ENCODE measurements around the gene SLC35F4. TPM values are rescaled to one million over a fixed set of nuclear protein-coding genes. Genes with fewer than 3 reads are reported as not detected.

The SLC35F4 gene
- total RNA-seq, 2 experiments from 2014 or later = not detected

DNA sequence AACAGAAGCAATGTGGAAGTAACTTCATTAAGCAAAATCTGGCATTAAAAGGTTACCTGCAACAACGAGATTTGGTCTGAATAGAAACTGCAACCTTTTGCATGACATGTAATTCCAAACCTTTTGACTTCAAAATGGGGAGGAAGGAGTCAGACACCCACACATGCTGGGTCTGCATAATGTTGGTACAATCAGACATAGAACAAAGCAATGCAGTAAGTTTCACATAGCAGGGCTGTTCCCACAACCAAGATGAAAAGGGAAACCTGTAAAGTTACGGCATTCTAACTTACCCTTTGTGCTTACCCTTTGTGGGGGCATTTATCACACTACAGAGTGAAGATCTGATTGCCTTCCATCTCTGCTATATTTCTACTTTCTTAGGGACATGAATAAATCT lies 10.1 kb upstream of the SLC35F4 start:
- Mint-ChIP-seq H3K36me3 (ENCODE audit: low read depth) (no peaks in the 10 kb centered on the region), H3K27ac (no peak overlapping the region), H3K27me3 (peaks cover 15% of the 10 kb centered on the region), H3K4me1 (ENCODE audit: low read depth) (no peaks in the 10 kb centered on the region), H3K9me3 (peaks cover 12% of the 10 kb centered on the region), H3K4me3 (no peak overlapping the region)
- Histone ChIP-seq H3K4me1 (ENCODE audit: insufficient read depth, low read length) (no peaks in the 10 kb centered on the region), H3K27ac (ENCODE audit: low read depth in 1 of 2, low read length in 2 of 2) (no peak overlapping the region), H3K36me3 (ENCODE audit: insufficient read depth, low read length) (no peaks in the 10 kb centered on the region), H3K4me3 (ENCODE audit: low read length) (no peak overlapping the region), H3K27me3 (ENCODE audit: control insufficient read depth in 1 of 2, insufficient read depth in 2 of 2, low read length in 2 of 2) (peaks cover 0 to 5% of the 10 kb centered on the region in 2 experiments), H3K9me3 (ENCODE audit: control insufficient read depth in 1 of 2, insufficient read depth in 1 of 2, low read length in 2 of 2) (no peaks in the 10 kb centered on the region)
- ChIA-PET POLR2A (no interaction called here), CTCF (no interaction called here)
- DNase-seq = no peak
- TF ChIP-seq, protein P1, sequence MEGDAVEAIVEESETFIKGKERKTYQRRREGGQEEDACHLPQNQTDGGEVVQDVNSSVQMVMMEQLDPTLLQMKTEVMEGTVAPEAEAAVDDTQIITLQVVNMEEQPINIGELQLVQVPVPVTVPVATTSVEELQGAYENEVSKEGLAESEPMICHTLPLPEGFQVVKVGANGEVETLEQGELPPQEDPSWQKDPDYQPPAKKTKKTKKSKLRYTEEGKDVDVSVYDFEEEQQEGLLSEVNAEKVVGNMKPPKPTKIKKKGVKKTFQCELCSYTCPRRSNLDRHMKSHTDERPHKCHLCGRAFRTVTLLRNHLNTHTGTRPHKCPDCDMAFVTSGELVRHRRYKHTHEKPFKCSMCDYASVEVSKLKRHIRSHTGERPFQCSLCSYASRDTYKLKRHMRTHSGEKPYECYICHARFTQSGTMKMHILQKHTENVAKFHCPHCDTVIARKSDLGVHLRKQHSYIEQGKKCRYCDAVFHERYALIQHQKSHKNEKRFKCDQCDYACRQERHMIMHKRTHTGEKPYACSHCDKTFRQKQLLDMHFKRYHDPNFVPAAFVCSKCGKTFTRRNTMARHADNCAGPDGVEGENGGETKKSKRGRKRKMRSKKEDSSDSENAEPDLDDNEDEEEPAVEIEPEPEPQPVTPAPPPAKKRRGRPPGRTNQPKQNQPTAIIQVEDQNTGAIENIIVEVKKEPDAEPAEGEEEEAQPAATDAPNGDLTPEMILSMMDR (IDR thresholded peaks at IDR 0.05) = no peak
- intact Hi-C loops (cut with DNase I, micrococcal nuclease) = no loop called here
- no peak for ATAC-seq (ENCODE audit: poor library complexity)

DNA sequence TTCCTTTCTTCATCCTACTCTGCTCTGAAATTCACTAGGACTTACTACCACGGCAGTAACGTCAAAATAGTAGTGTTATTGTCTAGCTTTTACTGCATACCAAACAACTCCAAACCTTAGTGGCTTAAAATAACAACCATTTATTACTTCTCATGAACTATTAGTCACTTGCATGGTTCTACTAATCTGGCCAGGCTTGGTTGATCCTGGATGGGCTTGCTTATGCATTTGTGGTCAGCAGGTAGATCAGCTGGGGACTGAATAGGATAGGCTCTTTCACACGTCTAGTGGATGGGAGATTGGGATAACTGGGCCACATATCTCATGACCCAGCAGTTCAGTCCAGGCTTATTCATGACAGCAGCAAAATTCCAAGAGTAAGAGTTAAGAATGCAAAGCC lies 9.4 kb upstream of the SLC35F4 start:
- H3K4me1 Mint-ChIP-seq (ENCODE audit: low read depth) = no peaks in the 10 kb centered on the region
- POLR2A ChIA-PET = no interaction called here
- CTCF ChIA-PET = no interaction called here

GRCh38 chr14:57871459-57872080 lies 5.7 kb upstream of the SLC35F4 start:
- ATAC-seq (ENCODE audit: poor library complexity) (no peak), DNase-seq (no peak)
- no peaks in the 10 kb centered on the region for H3K36me3 Mint-ChIP-seq (ENCODE audit: low read depth)
- H3K27ac ChIP-seq (ENCODE audit: low read depth in 1 of 2, low read length in 2 of 2) = no peak overlapping the region
- H3K36me3 ChIP-seq (ENCODE audit: insufficient read depth, low read length) = no peaks in the 10 kb centered on the region
- peaks cover 0 to 13% of the 10 kb centered on the region in 2 experiments for H3K27me3 ChIP-seq (ENCODE audit: control insufficient read depth in 1 of 2, insufficient read depth in 2 of 2, low read length in 2 of 2)
- intact Hi-C loops (cut with DNase I, micrococcal nuclease) = no loop called here
- H3K27me3 Mint-ChIP-seq = peaks cover 39% of the 10 kb centered on the region
- ChIA-PET POLR2A (no interaction called here), CTCF (no interaction called here)
- no peaks in the 10 kb centered on the region for H3K4me1 ChIP-seq (ENCODE audit: insufficient read depth, low read length)
- no peaks in the 10 kb centered on the region for H3K4me1 Mint-ChIP-seq (ENCODE audit: low read depth)
- H3K27ac Mint-ChIP-seq = no peak overlapping the region
- no peaks in the 10 kb centered on the region for H3K9me3 Mint-ChIP-seq
- no peak overlapping the region for H3K4me3 Mint-ChIP-seq
- TF ChIP-seq, protein P1 (IDR thresholded peaks at IDR 0.05) = no peak
- no peaks in the 10 kb centered on the region for H3K9me3 ChIP-seq (ENCODE audit: control insufficient read depth in 1 of 2, insufficient read depth in 1 of 2, low read length in 2 of 2)
- H3K4me3 ChIP-seq (ENCODE audit: low read length) = no peak overlapping the region

More for the DNA sequence above, 9.4 kb upstream of the SLC35F4 start:
- Histone ChIP-seq H3K36me3 (ENCODE audit: insufficient read depth, low read length) (no peaks in the 10 kb centered on the region), H3K4me3 (ENCODE audit: low read length) (no peak overlapping the region), H3K4me1 (ENCODE audit: insufficient read depth, low read length) (no peaks in the 10 kb centered on the region), H3K27ac (ENCODE audit: low read depth in 1 of 2, low read length in 2 of 2) (no peak overlapping the region), H3K27me3 (ENCODE audit: control insufficient read depth in 1 of 2, insufficient read depth in 2 of 2, low read length in 2 of 2) (peaks cover 0 to 5% of the 10 kb centered on the region in 2 experiments), H3K9me3 (ENCODE audit: control insufficient read depth in 1 of 2, insufficient read depth in 1 of 2, low read length in 2 of 2) (no peaks in the 10 kb centered on the region)
- Mint-ChIP-seq H3K36me3 (ENCODE audit: low read depth) (no peaks in the 10 kb centered on the region), H3K27me3 (peaks cover 11% of the 10 kb centered on the region), H3K9me3 (peaks cover 12% of the 10 kb centered on the region), H3K27ac (no peak overlapping the region), H3K4me3 (no peak overlapping the region)
- TF ChIP-seq, protein P1 (IDR thresholded peaks at IDR 0.05) = no peak
- no peak for DNase-seq
- intact Hi-C loops (cut with DNase I, micrococcal nuclease) = no loop called here
- ATAC-seq (ENCODE audit: poor library complexity) = no peak
